SK-N-MC (cell line): ENCODE data around the gene ARPP21.

Experiments
- EZH2 ChIP-seq: fragments of 200-600 bp; sonication (generic); IDR thresholded peaks from one replicate; pipeline ENCODE4 v1.6.1; 2017; ENCODE audit warnings: antibody characterized with exemption
- FOXP2 ChIP-seq: optimal IDR thresholded peaks from 2 replicates; pipeline ENCODE3; 2011; ENCODE audit warnings: mild to moderate bottlenecking, moderate library complexity; ENCODE audit not compliant: insufficient read depth; ENCODE audit errors: extremely low read length, control extremely low read depth
- POLR2AphosphoS5 ChIP-seq: IDR thresholded peaks from 2 replicates; pipeline ENCODE4 v1.6.1; 2012; ENCODE audit warnings: mild to moderate bottlenecking, low read depth, low read length, borderline replicate concordance

DNA sequence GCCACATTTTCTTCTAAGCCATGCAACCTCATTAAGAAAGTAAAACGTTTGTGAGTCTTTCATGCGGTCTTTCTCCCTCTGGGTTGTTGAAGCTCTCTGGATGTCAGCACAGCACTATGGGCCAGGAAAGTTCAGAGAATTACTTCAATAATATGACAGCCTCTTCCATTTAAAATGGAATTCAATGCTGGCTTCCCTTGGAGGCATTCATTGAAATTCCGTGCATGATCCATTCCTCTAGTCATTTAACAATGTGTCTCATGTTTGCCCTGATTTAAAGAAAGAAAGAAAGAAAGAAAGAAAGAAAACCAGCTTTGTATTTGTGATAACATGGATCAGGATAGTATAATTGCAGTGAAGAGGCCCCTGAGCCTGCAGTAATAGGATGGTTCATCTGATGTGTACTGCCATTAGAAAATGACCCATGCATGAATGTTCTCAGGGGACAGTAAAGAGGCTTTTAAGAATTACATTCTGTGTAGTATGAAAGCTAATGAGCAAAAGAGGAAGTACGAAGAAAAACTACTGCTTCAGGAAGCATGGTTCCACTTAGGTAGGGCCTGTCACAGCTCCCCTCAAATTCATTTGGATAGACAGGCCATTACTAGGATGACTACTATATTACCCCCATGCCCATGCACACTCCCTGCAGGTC, 146.0 kb downstream of the ARPP21 start:
- TF ChIP-seq EZH2 = no peak
- no peak for TF ChIP-seq POLR2AphosphoS5
- no peak for TF ChIP-seq FOXP2
